OCI-LY3 (cell line): ENCODE data around the gene MGAT4A.
"Not testable (repeated sequence)": the region's sequence is repeated elsewhere in the genome, so short reads cannot be mapped to it uniquely, and the experiment has no call there.

Experiments
- H2AFZ ChIP-seq: fragments of 200-600, 300-600 bp; shearing (Covaris generic); 2 replicates; pipeline ENCODE4 v1.6.0; 2014; ENCODE audit warnings: antibody characterized with exemption, low read depth, low read length
- H3K27ac ChIP-seq: fragments of 200-600, 300-600 bp; sonication (generic); 2 replicates; pipeline ENCODE4 v1.5.1; 2014; ENCODE audit warnings: mild to moderate bottlenecking, low read length, moderate library complexity, mixed read lengths
- H3K27me3 ChIP-seq: fragments of 200-600, 300-600 bp; sonication (generic); 2 replicates; pipeline ENCODE4 v1.6.1; 2014; ENCODE audit warnings: low read depth, low read length, mixed read lengths
- H3K36me3 ChIP-seq: fragments of 200-600, 300-600 bp; sonication (generic); replicated peaks from 2 replicates; pipeline ENCODE3; 2014; ENCODE audit warnings: low read depth, low read length, mixed read lengths
- H3K4me1 ChIP-seq: fragments of 300-600, 200-600 bp; sonication (generic); 2 replicates; pipeline ENCODE4 v1.6.1; 2014; ENCODE audit warnings: low read length, mixed read lengths
- H3K4me2 ChIP-seq: fragments of 200-600, 300-600 bp; sonication (generic); 2 replicates; pipeline ENCODE4 v1.6.1; 2014; ENCODE audit warnings: low read length, mixed read lengths
- H3K4me3 ChIP-seq: fragments of 300-600, 200-600 bp; sonication (generic); 2 replicates; pipeline ENCODE4 v1.5.1; 2014; ENCODE audit warnings: antibody characterized with exemption, mild to moderate bottlenecking, low read length, moderate library complexity
- H3K79me2 ChIP-seq: fragments of 300-600, 200-600 bp; shearing (Covaris generic); 2 replicates; pipeline ENCODE4 v1.6.1; 2014; ENCODE audit warnings: mild to moderate bottlenecking, low read length, mixed read lengths
- H3K9ac ChIP-seq: fragments of 300-600, 200-600 bp; shearing (Covaris generic); 2 replicates; pipeline ENCODE4 v1.6.0; 2014; ENCODE audit warnings: mild to moderate bottlenecking, low read length, moderate library complexity
- H3K9me3 ChIP-seq: fragments of 200-600, 300-600 bp; shearing (Covaris generic); 2 replicates; pipeline ENCODE4 v1.6.1; 2014; ENCODE audit warnings: low read length, mixed read lengths; ENCODE audit not compliant: insufficient read depth
- H4K20me1 ChIP-seq: fragments of 200-600, 300-600 bp; sonication (generic); 2 replicates; pipeline ENCODE4 v1.6.1; 2016; ENCODE audit warnings: low read length, mixed read lengths; ENCODE audit not compliant: insufficient read depth
- CTCF ChIP-seq: fragments of 200-600, 300-600 bp; sonication (generic); IDR thresholded peaks from 2 replicates; pipeline ENCODE4 v1.5.1; 2014; ENCODE audit warnings: antibody characterized with exemption, low read length, low read depth
- EZH2phosphoT487 ChIP-seq: fragments of 200-600 bp; shearing (Covaris generic); IDR thresholded peaks from 2 replicates; pipeline ENCODE4 v1.6.1; 2018; ENCODE audit warnings: antibody characterized with exemption, mixed run types, low read depth

The MGAT4A gene

GRCh38 chr2:98759338-98759737 is 28.4 kb upstream of the MGAT4A start:
- peaks cover 26% of the 10 kb centered on the region for H3K27me3 ChIP-seq
- no peaks in the 10 kb centered on the region for H4K20me1 ChIP-seq
- H3K27ac ChIP-seq = no peak overlapping the region
- H3K4me1 ChIP-seq = peaks cover 31% of the 10 kb centered on the region
- no peak overlapping the region for H3K9ac ChIP-seq
- no peaks in the 10 kb centered on the region for H3K79me2 ChIP-seq
- no peaks in the 10 kb centered on the region for H3K36me3 ChIP-seq
- peak overlapping the region; percentile 18; the same call in 1 of the 2 replicates for H3K4me2 ChIP-seq
- H3K9me3 ChIP-seq = no peaks in the 10 kb centered on the region
- H3K4me3 ChIP-seq = no peak overlapping the region
- TF ChIP-seq CTCF = no peak
- no peak for TF ChIP-seq EZH2phosphoT487
- no peak overlapping the region for H2AFZ ChIP-seq

GRCh38 chr2:98757904-98758421 is 27.0 kb upstream of the MGAT4A start:
- Histone ChIP-seq H3K9ac (no peak overlapping the region; the same call in 1 of the 2 replicates), H4K20me1 (no peaks in the 10 kb centered on the region), H3K36me3 (no peaks in the 10 kb centered on the region), H3K9me3 (no peaks in the 10 kb centered on the region), H3K27ac (no peak overlapping the region), H2AFZ (peak overlapping the region; percentile 70), H3K4me2 (peak overlapping the region; percentile 82), H3K4me1 (peaks cover 30% of the 10 kb centered on the region), H3K27me3 (peaks cover 27% of the 10 kb centered on the region), H3K79me2 (no peaks in the 10 kb centered on the region), H3K4me3 (peak overlapping the region; percentile 56)
- no peak for TF ChIP-seq CTCF
- no peak for TF ChIP-seq EZH2phosphoT487

- H3K4me2 ChIP-seq = no peak overlapping the region
- H3K4me3 ChIP-seq = no peak overlapping the region
- peaks cover 20% of the 10 kb centered on the region for H3K4me1 ChIP-seq
- H4K20me1 ChIP-seq = no peaks in the 10 kb centered on the region
- H3K27me3 ChIP-seq = peaks cover 11% of the 10 kb centered on the region
- H2AFZ ChIP-seq = no peak overlapping the region
- no peaks in the 10 kb centered on the region for H3K36me3 ChIP-seq
- H3K27ac ChIP-seq = no peak overlapping the region
- H3K79me2 ChIP-seq = no peaks in the 10 kb centered on the region
- TF ChIP-seq EZH2phosphoT487 (no peak), CTCF (no peak)
- no peaks in the 10 kb centered on the region for H3K9me3 ChIP-seq
- H3K9ac ChIP-seq = no peak overlapping the region
These were observed 22.9 kb upstream of the MGAT4A start for GRCh38 chr2:98753801-98754200.

GRCh38 chr2:98752711-98753110 is 21.8 kb upstream of the MGAT4A start:
- H3K27ac ChIP-seq, H3K36me3 ChIP-seq, H3K79me2 ChIP-seq, H3K9me3 ChIP-seq, H3K4me3 ChIP-seq, H3K9ac ChIP-seq, H2AFZ ChIP-seq, H4K20me1 ChIP-seq, H3K4me2 ChIP-seq: not testable (repeated sequence)
- Histone ChIP-seq H3K4me1 (peaks cover 16% of the 10 kb centered on the region), H3K27me3 (peaks cover 11% of the 10 kb centered on the region)
